Esophagus muscularis mucosa (tissue), 4 donors: ENCODE data around the gene LRP2.

Experiments used
- EP300 ChIP-seq: sonication (generic); formaldehyde crosslinking; IDR thresholded peaks from one replicate; pipeline ENCODE4 v1.6.1; 2017; ENCODE audit warnings: antibody characterized with exemption
- POLR2A ChIP-seq: fragments of 450-650 bp; IDR thresholded peaks from one replicate; pipeline ENCODE4 v1.6.1; 2017; ENCODE audit warnings: antibody characterized with exemption, moderate library complexity, mild to moderate bottlenecking, low read depth
- POLR2AphosphoS5 ChIP-seq, 2 donors: sonication (generic); formaldehyde crosslinking; IDR thresholded peaks; one replicate each; pipeline ENCODE4 v1.6.1; 2017; ENCODE audit warnings: antibody characterized with exemption in 2 of 2
- TF ChIP-seq, protein P1 (sequence below), 3 experiments: fragments of 200-600 bp in 2 of 3; fragments of 450-650 bp in 1 of 3; sonication (generic) in 2 of 3; IDR thresholded peaks; one replicate each; pipeline ENCODE4 v1.5.1; 2017 to 2019; ENCODE audit warnings: antibody characterized with exemption in 3 of 3, mild to moderate bottlenecking in 2 of 3, moderate library complexity in 1 of 3

DNA sequence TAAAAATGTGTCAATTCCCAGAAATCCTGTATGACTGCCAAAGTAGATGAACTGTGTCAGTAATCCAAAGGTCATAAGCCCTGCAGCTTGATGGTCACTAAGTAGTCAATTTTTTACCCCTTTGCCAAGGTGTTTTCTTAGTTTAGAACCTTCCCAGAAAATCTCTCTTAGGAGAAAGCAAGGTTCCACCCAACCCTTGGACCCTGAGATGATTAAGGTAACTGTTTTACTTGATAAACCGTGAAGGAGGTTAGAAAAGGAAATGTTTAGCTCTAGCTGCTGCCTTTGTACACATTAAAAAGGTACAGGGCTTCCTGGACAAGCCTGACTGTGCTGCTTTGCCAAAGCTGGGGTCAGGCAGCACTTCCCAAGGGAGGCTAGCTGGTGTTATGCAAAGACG lies 24.4 kb upstream of the LRP2 start:
- TF ChIP-seq, protein P1, sequence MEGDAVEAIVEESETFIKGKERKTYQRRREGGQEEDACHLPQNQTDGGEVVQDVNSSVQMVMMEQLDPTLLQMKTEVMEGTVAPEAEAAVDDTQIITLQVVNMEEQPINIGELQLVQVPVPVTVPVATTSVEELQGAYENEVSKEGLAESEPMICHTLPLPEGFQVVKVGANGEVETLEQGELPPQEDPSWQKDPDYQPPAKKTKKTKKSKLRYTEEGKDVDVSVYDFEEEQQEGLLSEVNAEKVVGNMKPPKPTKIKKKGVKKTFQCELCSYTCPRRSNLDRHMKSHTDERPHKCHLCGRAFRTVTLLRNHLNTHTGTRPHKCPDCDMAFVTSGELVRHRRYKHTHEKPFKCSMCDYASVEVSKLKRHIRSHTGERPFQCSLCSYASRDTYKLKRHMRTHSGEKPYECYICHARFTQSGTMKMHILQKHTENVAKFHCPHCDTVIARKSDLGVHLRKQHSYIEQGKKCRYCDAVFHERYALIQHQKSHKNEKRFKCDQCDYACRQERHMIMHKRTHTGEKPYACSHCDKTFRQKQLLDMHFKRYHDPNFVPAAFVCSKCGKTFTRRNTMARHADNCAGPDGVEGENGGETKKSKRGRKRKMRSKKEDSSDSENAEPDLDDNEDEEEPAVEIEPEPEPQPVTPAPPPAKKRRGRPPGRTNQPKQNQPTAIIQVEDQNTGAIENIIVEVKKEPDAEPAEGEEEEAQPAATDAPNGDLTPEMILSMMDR (IDR thresholded peaks at IDR 0.05), result no peak
- TF ChIP-seq EP300 (no peak), POLR2AphosphoS5 (IDR thresholded peaks at IDR 0.05) (no peak), POLR2A (no peak)
